ENCODE data around the gene MEI4. TPM values are rescaled to one million over a fixed set of nuclear protein-coding genes. Genes with fewer than 3 reads are reported as not detected.

MEI4 gene, protein sequence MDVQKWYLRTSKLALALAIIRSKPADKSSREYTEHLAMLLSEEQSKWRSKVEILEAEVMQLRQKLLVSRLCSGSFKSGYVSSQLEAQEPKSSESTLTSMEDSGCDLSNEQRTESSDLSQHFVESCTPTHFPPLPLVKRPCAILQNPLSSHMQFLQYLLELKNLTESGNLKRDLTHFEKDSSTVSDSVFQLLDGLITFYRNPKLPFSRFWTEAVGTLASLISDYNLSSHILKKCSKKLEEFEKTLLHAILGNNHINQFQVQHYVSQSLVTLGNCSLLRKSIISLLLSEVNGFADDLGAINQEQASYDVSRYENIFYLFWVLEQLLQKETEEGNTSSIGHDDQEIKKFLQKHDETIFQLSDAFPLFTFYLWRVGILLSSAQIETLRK
- total RNA-seq = under 0.01 and 0.07 TPM in 2 replicates

DNA sequence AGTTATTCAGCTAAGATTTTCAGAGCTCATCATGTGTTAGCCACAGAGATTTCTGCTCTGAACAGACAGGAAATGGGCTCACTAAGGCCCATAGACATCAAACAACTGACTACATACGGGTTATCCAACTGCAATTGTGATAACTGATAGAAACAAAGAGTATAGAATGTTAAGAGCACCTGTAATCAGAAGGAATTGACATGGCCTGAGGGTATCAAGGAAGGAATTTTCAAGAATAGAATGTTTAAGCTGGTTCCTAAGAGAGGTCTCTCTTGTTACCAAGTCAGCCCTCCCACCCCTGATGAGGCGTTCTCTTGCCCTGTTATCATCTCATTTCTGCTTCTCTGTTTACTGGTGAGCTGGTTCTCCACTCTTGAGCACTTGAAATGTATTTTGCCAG lies at the start of gene MEI4:
Gene MEI4, plus strand, starts transcription at position 301 of the 400 bp plus-strand sequence. CDS start 37,633 bp downstream, outside the sequence.

Other genes starting within 250 kb of the MEI4 start
- gene HTR1B, start 189.5 kb upstream of the MEI4 start, total RNA-seq = 0.64 and 0.68 TPM in 2 replicates

Data from nasal cavity respiratory epithelium epithelial cell of viscerocranial mucosa (primary cell).